H9 (cell line): ENCODE measurements around the gene CBX8. TPM values are rescaled to one million over a fixed set of nuclear protein-coding genes. Genes with fewer than 3 reads are reported as not detected.

Source experiments
- DNase-seq: peaks from one replicate; pipeline ENCODE4 v3.0.0-alpha.2; 2017
- H2AFZ ChIP-seq: one replicate; pipeline ENCODE4 v1.6.1; 2013; ENCODE audit warnings: mild to moderate bottlenecking, low read length, control low read depth, moderate library complexity
- H2AK5ac ChIP-seq: 2 replicates; pipeline ENCODE4 v1.6.1; 2013; ENCODE audit warnings: low read length, control low read depth, mixed read lengths; ENCODE audit not compliant: insufficient read length
- H2BK120ac ChIP-seq: one replicate; pipeline ENCODE4 v1.6.1; 2013; ENCODE audit warnings: low read depth, mild to moderate bottlenecking, low read length, control low read depth, inconsistent platforms; ENCODE audit not compliant: poor library complexity, severe bottlenecking
- H2BK12ac ChIP-seq: 2 replicates; pipeline ENCODE4 v1.6.1; 2013; ENCODE audit warnings: low read length, control low read depth, mixed read lengths, low read depth; ENCODE audit not compliant: insufficient read length
- H2BK15ac ChIP-seq: 2 replicates; pipeline ENCODE4 v1.6.1; 2013; ENCODE audit warnings: low read depth, low read length, control low read depth
- H2BK20ac ChIP-seq: one replicate; pipeline ENCODE4 v1.6.1; 2013; ENCODE audit warnings: low read depth, mild to moderate bottlenecking, low read length, control low read depth, inconsistent platforms; ENCODE audit not compliant: poor library complexity, severe bottlenecking
- H2BK5ac ChIP-seq: 2 replicates; pipeline ENCODE4 v1.6.1; 2013; ENCODE audit warnings: low read length, control low read depth, mixed read lengths; ENCODE audit not compliant: insufficient read length
- H3K14ac ChIP-seq: 2 replicates; pipeline ENCODE4 v1.6.1; 2013; ENCODE audit warnings: low read length, control low read depth; ENCODE audit not compliant: insufficient read depth
- H3K18ac ChIP-seq: 2 replicates; pipeline ENCODE4 v1.6.1; 2013; ENCODE audit warnings: low read depth, mild to moderate bottlenecking, mixed read lengths, low read length, control low read depth; ENCODE audit not compliant: insufficient read length
- H3K23ac ChIP-seq: 2 replicates; pipeline ENCODE4 v1.6.1; 2013; ENCODE audit warnings: low read length, control low read depth, mixed read lengths, low read depth; ENCODE audit not compliant: insufficient read length
- H3K23me2 ChIP-seq: 2 replicates; pipeline ENCODE4 v1.6.1; 2013; ENCODE audit warnings: low read depth, mild to moderate bottlenecking, mixed read lengths, low read length, control low read depth; ENCODE audit not compliant: insufficient read length, poor library complexity, severe bottlenecking
- H3K27ac ChIP-seq: 2 replicates; pipeline ENCODE4 v1.5.1; 2013; ENCODE audit warnings: low read length, control low read depth, mixed read lengths, low read depth; ENCODE audit not compliant: insufficient read length
- H3K27me3 ChIP-seq: 2 replicates; pipeline ENCODE4 v1.6.1; 2013; ENCODE audit warnings: low read length, control low read depth, inconsistent platforms; ENCODE audit not compliant: insufficient read depth
- H3K4ac ChIP-seq: 2 replicates; pipeline ENCODE4 v1.6.1; 2013; ENCODE audit warnings: low read depth, mild to moderate bottlenecking, control low read depth, inconsistent platforms, low read length, moderate library complexity
- H3K4me1 ChIP-seq: 2 replicates; pipeline ENCODE4 v1.6.1; 2013; ENCODE audit warnings: low read length, control low read depth, inconsistent platforms; ENCODE audit not compliant: insufficient read depth
- H3K4me2 ChIP-seq: 2 replicates; pipeline ENCODE4 v1.6.1; 2013; ENCODE audit warnings: low read length, control low read depth, mixed read lengths; ENCODE audit not compliant: insufficient read length, insufficient read depth
- H3K56ac ChIP-seq: 2 replicates; pipeline ENCODE4 v1.6.1; 2013; ENCODE audit warnings: low read depth, mild to moderate bottlenecking, mixed read lengths, low read length, control low read depth; ENCODE audit not compliant: insufficient read length
- H3K79me1 ChIP-seq: 2 replicates; pipeline ENCODE4 v1.6.1; 2013; ENCODE audit warnings: low read depth, mild to moderate bottlenecking, moderate library complexity, low read length, control low read depth, inconsistent platforms; ENCODE audit not compliant: insufficient read depth, poor library complexity, severe bottlenecking
- H3K79me2 ChIP-seq: 2 replicates; pipeline ENCODE4 v1.6.1; 2013; ENCODE audit warnings: low read length, control low read depth, inconsistent platforms; ENCODE audit not compliant: insufficient read depth
- H3K9ac ChIP-seq: 2 replicates; pipeline ENCODE4 v1.6.1; 2013; ENCODE audit warnings: low read length, control low read depth, mixed read lengths; ENCODE audit not compliant: insufficient read length; ENCODE audit errors: extremely low read depth
- H3K9me3 ChIP-seq: one replicate; pipeline ENCODE4 v1.6.1; 2013; ENCODE audit warnings: low read depth, low read length, inconsistent platforms; ENCODE audit not compliant: control insufficient read depth
- H3T11ph ChIP-seq: one replicate; pipeline ENCODE4 v1.6.1; 2013; ENCODE audit warnings: mild to moderate bottlenecking, low read length, control low read depth, inconsistent platforms
- H4K20me1 ChIP-seq: one replicate; pipeline ENCODE4 v1.6.1; 2013; ENCODE audit not compliant: control insufficient read depth, insufficient read length, insufficient read depth
- H4K5ac ChIP-seq: 2 replicates; pipeline ENCODE4 v1.6.1; 2013; ENCODE audit warnings: low read depth, mild to moderate bottlenecking, mixed read lengths, low read length, control low read depth; ENCODE audit not compliant: insufficient read length
- H4K8ac ChIP-seq: replicated peaks from 2 replicates; pipeline ENCODE4 v1.6.1; 2013; ENCODE audit warnings: low read length, control low read depth, mixed read lengths, low read depth; ENCODE audit not compliant: insufficient read length
- H4K91ac ChIP-seq: 2 replicates; pipeline ENCODE4 v1.6.1; 2013; ENCODE audit warnings: low read depth, mild to moderate bottlenecking, moderate library complexity, mixed read lengths, low read length, control low read depth; ENCODE audit not compliant: insufficient read length
- H3K27ac Mint-ChIP-seq, 3 experiments: 2 replicates in 2 of 3; 3 replicates in 1 of 3; pipeline ENCODE4 v1.8.0; 2020 to 2021; ENCODE audit warnings: mixed read lengths in 3 of 3, mild to moderate bottlenecking in 1 of 3, moderate library complexity in 1 of 3
- H3K27me3 Mint-ChIP-seq: 2 replicates; pipeline ENCODE4 v1.8.0; 2021; ENCODE audit warnings: low read depth, mild to moderate bottlenecking, moderate library complexity, mixed read lengths
- H3K36me3 Mint-ChIP-seq, 3 experiments: 2 replicates in 2 of 3; 3 replicates in 1 of 3; pipeline ENCODE4 v1.8.0; 2020 to 2021; ENCODE audit warnings: low read depth in 3 of 3, mixed read lengths in 3 of 3; ENCODE audit not compliant: insufficient read depth in 1 of 3
- H3K4me1 Mint-ChIP-seq, 2 experiments: 2 replicates each; pipeline ENCODE4 v1.8.0; 2020; ENCODE audit warnings: mixed read lengths in 2 of 2
- H3K4me3 Mint-ChIP-seq, 2 experiments: 2 replicates in 1 of 2; 3 replicates in 1 of 2; pipeline ENCODE4 v1.8.0; 2020 to 2021; ENCODE audit warnings: mild to moderate bottlenecking in 2 of 2, mixed read lengths in 2 of 2, moderate library complexity in 1 of 2
- H3K9me3 Mint-ChIP-seq, 2 experiments: 2 replicates in 1 of 2; 3 replicates in 1 of 2; pipeline ENCODE4 v1.8.0; 2020; ENCODE audit warnings: mild to moderate bottlenecking in 2 of 2, mixed read lengths in 2 of 2, moderate library complexity in 1 of 2
- CTCF ChIP-seq: fragments of 200-600 bp; sonication (generic); conservative IDR thresholded peaks from 3 replicates; pipeline ENCODE4 v1.8.0; 2021; ENCODE audit warnings: antibody characterized with exemption, mild to moderate bottlenecking
- WGBS: extraction: QIAGEN DNeasy Blood & Tissue Kit; methylation state at CpG from one replicate; pipeline ENCODE4 v1.1.7; 2013; ENCODE audit warnings: missing lambda C conversion rate, low lambda C conversion rate, mixed read lengths; ENCODE audit not compliant: insufficient read length; ENCODE audit errors: extremely low coverage; 5-methylcytosine and 5-hydroxymethylcytosine counted together
- total RNA-seq: library from RNA; stranded (reverse); gene quantifications from 2 replicates; pipeline ENCODE4 v1.2.1, GENCODE V29; 2021

CBX8 gene
- total RNA-seq, 1 experiment from 2014 or later, result 1.2 TPM

DNA sequence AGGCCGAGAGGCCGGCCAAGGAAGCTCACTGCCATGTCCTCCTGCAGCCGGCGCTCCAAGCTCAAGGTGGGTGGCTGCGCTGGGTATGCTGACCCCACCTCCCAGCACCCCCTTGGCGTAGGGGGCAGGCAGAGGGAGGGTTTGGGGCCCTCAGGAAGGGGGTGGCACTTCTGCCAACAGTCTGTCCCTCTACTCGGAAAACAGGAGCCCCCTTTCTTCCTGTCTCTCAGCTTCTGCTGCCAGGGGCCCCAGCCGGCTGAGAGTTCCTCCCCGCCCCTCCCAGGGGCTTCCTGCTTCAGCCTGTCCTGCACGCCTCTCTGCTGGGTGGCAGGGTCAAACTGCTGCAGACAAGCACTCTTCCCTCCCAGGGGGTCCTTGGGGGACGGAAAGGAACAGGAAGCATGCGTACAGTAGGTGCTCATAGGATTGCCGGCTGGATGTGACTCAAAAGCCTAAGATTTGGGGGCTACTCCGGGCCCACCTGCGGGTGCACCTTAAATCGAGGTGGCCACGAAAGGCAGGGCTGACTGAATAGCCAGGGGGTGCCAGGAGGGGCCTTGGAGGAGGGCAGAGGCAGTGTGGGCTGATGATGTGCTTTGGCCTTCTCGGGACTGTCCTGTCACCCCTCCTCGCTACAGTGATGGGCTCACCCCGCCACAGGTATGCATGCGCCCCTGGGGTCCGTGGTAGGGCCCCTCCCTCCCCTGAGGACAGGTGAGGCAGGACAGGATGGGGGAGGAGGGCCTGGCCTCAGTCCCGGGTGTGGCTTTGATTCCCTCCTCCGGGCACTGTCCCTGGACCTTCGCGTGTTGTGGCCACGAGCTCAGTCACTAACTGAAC lies 14.9 kb downstream of the CBX8 start:
- no peak overlapping the region for H3K4me2 ChIP-seq
- Mint-ChIP-seq H3K4me1 (peaks cover 38 to 39% of the 10 kb centered on the region in 2 experiments), H3K27me3 (peaks cover 15% of the 10 kb centered on the region), H3K9me3 (no peaks in the 10 kb centered on the region), H3K36me3 (peaks cover 45 to 64% (median 62%) of the 10 kb centered on the region in 3 experiments), H3K27ac (no peak overlapping the region), H3K4me3 (no peak overlapping the region)
- H2BK20ac ChIP-seq, result no peak overlapping the region
- H3K79me2 ChIP-seq, result 0 out of 2 replicates have a peak, but pooled peaks cover 2% of the 10 kb centered on the region
- H2BK12ac ChIP-seq, result no peak overlapping the region
- H4K91ac ChIP-seq, result no peak overlapping the region
- no peak overlapping the region for H3K56ac ChIP-seq
- peaks cover 9% of the 10 kb centered on the region for H4K20me1 ChIP-seq
- no peaks in the 10 kb centered on the region for H3K9me3 ChIP-seq
- H3K4me1 ChIP-seq, result peaks cover 3% of the 10 kb centered on the region; the same call in 1 of the 2 replicates
- no peak overlapping the region for H2AFZ ChIP-seq
- no peak overlapping the region for H4K5ac ChIP-seq
- H3K14ac ChIP-seq, result no peak overlapping the region
- TF ChIP-seq CTCF, result no peak
- no peak overlapping the region for H3K23ac ChIP-seq
- no peaks in the 10 kb centered on the region for H3K27me3 ChIP-seq
- no peak overlapping the region for H2AK5ac ChIP-seq
- WGBS, result no CpG with 5 or more reads among the region's 27 CpGs
- H2BK120ac ChIP-seq, result no peak overlapping the region
- no peak overlapping the region for H4K8ac ChIP-seq
- H3K18ac ChIP-seq, result no peak overlapping the region
- no peak overlapping the region for H2BK5ac ChIP-seq
- no peak overlapping the region for H2BK15ac ChIP-seq
- H3K27ac ChIP-seq, result no peak overlapping the region
- H3K79me1 ChIP-seq, result peaks cover 3% of the 10 kb centered on the region
- H3K23me2 ChIP-seq, result peaks cover 13% of the 10 kb centered on the region
- no peak overlapping the region for H3K4ac ChIP-seq
- DNase-seq, result no peak
- no peak overlapping the region for H3K9ac ChIP-seq
- no peak overlapping the region for H3T11ph ChIP-seq
